Colonic mucosa (tissue), 4 donors: Measurements from ENCODE around the gene PLCB4. TPM values are rescaled to one million over a fixed set of nuclear protein-coding genes. Genes with fewer than 3 reads are reported as not detected.

Experiments
- DNase-seq: peaks from one replicate; pipeline ENCODE4 v3.0.0-alpha.2; 2020
- H3K27ac ChIP-seq: fragments of 200-600 bp; one replicate; pipeline ENCODE4 v1.8.0; 2021
- H3K27me3 ChIP-seq: fragments of 200-600 bp; one replicate; pipeline ENCODE4 v1.8.0; 2021
- H3K36me3 ChIP-seq: fragments of 200-600 bp; one replicate; pipeline ENCODE4 v1.8.0; 2021
- H3K4me1 ChIP-seq: fragments of 200-600 bp; one replicate; pipeline ENCODE4 v1.8.0; 2021; ENCODE audit warnings: mild to moderate bottlenecking
- H3K4me3 ChIP-seq: fragments of 200-600 bp; one replicate; pipeline ENCODE4 v1.8.0; 2021
- H3K9ac ChIP-seq, 2 donors: one replicate each; pipeline ENCODE4 v1.7.0; 2013; ENCODE audit warnings: control low read depth in 2 of 2, low read depth in 2 of 2, low read length in 2 of 2
- H3K9me3 ChIP-seq: fragments of 200-600 bp; one replicate; pipeline ENCODE4 v1.8.0; 2021
- CTCF ChIP-seq: fragments of 200-600 bp; IDR thresholded peaks from one replicate; pipeline ENCODE4 v1.8.0; 2022; ENCODE audit warnings: antibody characterized with exemption, mild to moderate bottlenecking
- intact Hi-C: fragments of 100-400 bp; cut with DNase I; formaldehyde crosslinking; loops from one replicate; pipeline ENCODE4 v1.14.1; 2022
- total RNA-seq, 2 donors: library from RNA; stranded (reverse); fragmentation: NEBNext Ultra II Directional in 1 of 2; extraction: Animal tissue kit (Norgen Biotek cat#: 25700) in 1 of 2; gene quantifications; one replicate each; pipeline ENCODE4 v1.2.1, GENCODE V29; 2021
- donor health status: healthy.
- donor health status: DM: no; HTN: no; CAD: no.
- donor health status: DM: no; HTN: no; CAD: no.

The PLCB4 gene
- total RNA-seq, 2 donors from 2014 or later: 39.4 to 39.5 TPM

GRCh38 chr20:9516234-9516871 is 447.5 kb downstream of the PLCB4 start:
- intact Hi-C loops: no loop called here
- Histone ChIP-seq H3K4me1 (no peaks in the 10 kb centered on the region), H3K36me3 (no peaks in the 10 kb centered on the region), H3K9me3 (no peaks in the 10 kb centered on the region), H3K4me3 (no peak overlapping the region), H3K9ac (no peak overlapping the region), H3K27me3 (peaks cover 44% of the 10 kb centered on the region), H3K27ac (no peak overlapping the region)
- DNase-seq: no peak
- TF ChIP-seq CTCF: no peak

GRCh38 chr20:9517297-9518162 is 448.6 kb downstream of the PLCB4 start:
- Histone ChIP-seq H3K27ac (no peak overlapping the region), H3K9ac (no peak overlapping the region), H3K9me3 (no peaks in the 10 kb centered on the region), H3K36me3 (no peaks in the 10 kb centered on the region), H3K4me1 (no peaks in the 10 kb centered on the region), H3K27me3 (peaks cover 44% of the 10 kb centered on the region), H3K4me3 (no peak overlapping the region)
- intact Hi-C loops: no loop called here
- TF ChIP-seq CTCF: no peak
- DNase-seq: no peak

DNA sequence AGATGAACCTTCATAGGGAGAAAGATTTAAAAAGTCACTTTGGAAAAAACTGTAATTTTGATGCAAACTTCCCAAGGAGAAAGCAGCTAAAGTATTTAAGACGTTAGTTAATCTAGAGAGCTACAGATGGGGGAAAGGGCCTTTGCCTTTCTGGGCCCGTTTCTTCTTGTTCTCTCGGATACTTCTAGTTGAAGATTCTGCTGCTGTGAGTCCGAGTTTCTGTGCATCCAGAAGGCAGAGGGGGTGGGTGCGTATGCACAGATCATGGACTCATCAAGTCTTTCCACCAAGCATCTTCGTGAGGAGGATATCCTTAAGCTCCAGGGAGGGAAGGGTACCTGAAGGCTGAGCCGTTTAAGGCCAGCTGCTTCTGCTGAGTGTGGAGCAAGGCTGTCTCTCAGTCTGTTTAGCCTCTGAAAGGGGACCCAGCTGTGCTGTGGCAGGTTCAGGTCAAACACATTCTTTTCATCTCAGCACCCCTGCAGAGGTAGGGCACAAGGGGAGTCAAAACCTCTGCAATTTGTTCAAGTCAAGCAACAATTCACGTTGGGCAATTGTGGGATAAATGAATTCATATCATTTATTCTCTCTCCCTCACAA is 449.8 kb downstream of the PLCB4 start:
- TF ChIP-seq CTCF: no peak
- Histone ChIP-seq H3K27ac (no peak overlapping the region), H3K9me3 (no peaks in the 10 kb centered on the region), H3K4me1 (no peaks in the 10 kb centered on the region), H3K4me3 (no peak overlapping the region), H3K36me3 (no peaks in the 10 kb centered on the region), H3K9ac (no peak overlapping the region), H3K27me3 (peaks cover 39% of the 10 kb centered on the region)
- intact Hi-C loops: no loop called here
- no peak for DNase-seq

GRCh38 chr20:9520086-9520485 is 451.2 kb downstream of the PLCB4 start:
- H3K9ac ChIP-seq: no peak overlapping the region
- DNase-seq: no peak
- H3K4me3 ChIP-seq: no peak overlapping the region
- no peaks in the 10 kb centered on the region for H3K36me3 ChIP-seq
- no peak overlapping the region for H3K27ac ChIP-seq
- intact Hi-C loops: no loop called here
- H3K9me3 ChIP-seq: no peaks in the 10 kb centered on the region
- no peak for TF ChIP-seq CTCF
- H3K4me1 ChIP-seq: no peaks in the 10 kb centered on the region
- H3K27me3 ChIP-seq: peaks cover 24% of the 10 kb centered on the region

DNA sequence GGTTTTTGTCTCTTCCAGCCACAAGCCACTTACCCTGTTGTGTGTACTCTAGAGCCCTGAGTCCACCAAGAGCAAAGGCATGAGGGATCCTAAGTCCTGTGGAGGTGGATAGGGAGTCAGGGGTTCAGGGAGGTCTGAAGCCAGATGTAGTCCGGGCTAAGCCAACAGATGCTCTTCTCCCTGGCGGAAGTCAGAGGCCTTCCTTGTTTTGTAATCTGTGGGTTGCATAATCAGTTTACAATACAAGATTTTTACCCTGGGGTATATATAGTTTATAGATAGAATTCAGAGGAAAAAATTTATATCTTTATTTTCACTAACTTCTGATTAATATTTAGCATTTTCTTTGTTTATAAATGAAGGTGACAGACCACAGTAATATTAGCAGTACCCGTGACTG is 454.7 kb downstream of the PLCB4 start:
- Histone ChIP-seq H3K9ac (no peak overlapping the region), H3K9me3 (no peaks in the 10 kb centered on the region), H3K36me3 (no peaks in the 10 kb centered on the region), H3K27me3 (no peaks in the 10 kb centered on the region), H3K4me3 (no peak overlapping the region), H3K27ac (no peak overlapping the region), H3K4me1 (no peaks in the 10 kb centered on the region)
- intact Hi-C loops: no loop called here
- DNase-seq: no peak
- no peak for TF ChIP-seq CTCF
